ENCODE data around the gene ADSS1.

The ADSS1 gene

DNA sequence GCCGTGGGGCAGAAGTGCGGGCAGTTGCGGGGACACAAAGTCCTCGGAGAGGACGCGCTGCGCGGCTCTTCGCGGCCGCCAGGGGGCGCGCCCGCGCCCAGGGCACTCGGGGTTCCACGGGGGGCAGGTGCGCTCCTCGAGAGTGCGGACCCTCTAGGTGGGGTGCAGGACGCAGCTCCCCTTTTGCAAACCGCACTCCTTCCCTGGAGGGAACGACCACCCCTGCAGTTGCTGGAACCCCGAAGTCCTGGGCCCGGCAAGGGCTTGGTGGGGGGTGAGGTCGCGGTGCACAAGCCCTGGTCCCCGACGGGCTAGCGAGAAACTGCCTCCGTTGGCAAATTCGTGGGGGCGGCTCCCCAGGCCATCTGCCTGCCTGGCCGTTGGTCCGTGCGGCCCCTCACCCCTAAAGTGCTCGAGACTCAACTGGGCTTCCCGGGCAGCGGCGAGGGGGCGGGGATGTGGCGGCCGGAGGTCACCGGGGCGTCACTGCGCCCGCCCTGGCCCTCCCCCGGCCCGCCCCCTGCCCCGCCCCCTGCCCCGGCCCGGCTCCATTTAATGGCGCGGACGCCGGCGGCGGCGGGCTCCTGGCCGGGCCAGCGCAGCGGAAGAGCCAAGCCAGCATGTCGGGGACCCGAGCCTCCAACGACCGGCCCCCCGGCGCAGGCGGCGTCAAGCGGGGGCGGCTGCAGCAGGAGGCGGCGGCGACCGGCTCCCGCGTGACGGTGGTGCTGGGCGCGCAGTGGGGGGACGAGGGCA, at the start of gene ADSS1:
Gene ADSS1 (plus strand): TSS at position 579 of the 756 bp plus-strand sequence. CDS start 42 bp downstream, at position 621.
- DNase-seq = peak in 1 of 2 experiments; percentile 55

DNA sequence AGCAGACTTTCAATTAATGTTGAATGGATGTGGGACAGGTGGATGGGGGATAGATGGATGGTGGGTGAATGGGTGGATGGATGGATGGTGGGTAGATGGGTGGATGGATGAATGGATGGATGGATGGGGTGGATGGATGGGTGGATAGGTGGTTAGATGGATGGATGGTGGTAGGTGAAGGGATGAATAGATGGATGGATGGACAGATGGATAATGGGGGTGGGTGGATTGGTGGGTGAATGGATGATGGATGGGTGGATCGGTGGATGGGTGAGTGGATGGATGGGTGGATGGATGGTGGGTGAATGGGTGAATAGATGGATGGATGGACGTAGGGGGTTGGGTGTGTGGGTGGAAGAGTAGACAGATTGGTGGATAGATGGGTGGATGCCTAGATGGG, 48.6 kb upstream of the ADSS1 start:
- DNase-seq = no peak

DNA sequence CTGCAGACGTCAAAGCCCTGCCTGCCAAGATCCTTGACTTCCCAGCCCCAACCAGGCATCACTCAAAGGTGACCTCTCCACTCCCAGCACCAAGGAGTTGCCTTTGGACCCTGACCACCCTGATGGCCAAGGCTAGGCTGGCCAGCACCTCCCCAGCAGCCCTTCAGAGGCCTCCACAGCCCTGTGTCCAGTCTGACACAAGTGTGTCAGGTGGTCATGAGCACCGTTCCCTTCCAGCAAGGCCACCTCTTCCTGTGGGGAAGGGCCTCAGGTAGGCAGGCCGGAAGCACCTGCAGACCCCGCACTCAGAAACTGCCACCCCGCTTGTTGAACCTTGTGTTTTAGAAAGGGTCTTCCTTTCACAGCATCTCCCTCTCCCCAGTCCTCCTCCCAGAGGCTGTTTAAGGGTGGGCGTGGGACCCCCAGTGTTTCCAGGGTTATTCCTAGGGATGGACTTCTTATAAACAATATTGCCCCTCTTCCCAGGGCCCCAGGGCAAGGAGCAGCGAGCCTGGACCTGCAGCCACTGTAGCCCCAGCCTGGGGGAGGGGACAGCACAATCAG, 47.8 kb upstream of the ADSS1 start:
- DNase-seq = no peak

DNA sequence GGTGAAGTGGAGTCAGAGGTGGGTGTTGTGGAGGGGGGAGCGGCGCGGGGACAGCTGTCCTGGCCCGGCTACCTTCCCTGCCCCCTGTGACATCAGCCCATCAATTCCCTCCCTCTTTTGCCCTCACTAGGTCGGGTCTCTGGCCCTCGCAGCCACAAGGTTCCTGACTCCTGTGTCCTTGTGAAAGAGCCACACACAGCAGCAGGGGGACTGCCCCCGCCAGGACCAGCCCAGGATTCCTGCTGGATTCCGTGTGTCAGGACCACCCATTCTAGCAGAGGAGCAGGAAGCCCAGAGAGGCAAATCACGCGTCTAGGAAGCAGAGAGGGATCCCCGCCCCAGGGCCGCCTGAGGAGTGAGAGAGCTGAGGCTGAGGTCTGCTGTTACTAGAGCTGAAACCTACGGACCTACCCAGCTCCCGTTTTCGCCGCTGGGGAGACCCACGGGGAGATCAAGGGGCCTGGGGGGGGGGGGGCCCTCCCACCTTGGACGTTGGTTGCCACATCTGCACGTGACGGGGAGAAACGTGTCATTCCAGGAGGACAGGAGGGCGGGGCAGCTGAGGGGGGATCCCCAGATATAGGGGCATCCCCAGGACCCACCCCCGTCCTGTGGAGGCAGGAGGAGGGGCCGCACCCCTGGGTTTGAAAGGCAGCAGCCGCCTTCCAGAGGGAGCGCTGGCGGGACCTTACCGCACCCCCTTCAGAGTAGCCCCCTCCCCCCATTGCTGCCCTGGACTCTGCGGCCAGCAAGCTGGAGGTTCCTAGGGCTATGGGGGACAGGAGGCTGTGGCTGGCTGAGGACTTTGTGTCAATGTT, 47.1 kb upstream of the ADSS1 start:
- DNase-seq = no peak

DNA sequence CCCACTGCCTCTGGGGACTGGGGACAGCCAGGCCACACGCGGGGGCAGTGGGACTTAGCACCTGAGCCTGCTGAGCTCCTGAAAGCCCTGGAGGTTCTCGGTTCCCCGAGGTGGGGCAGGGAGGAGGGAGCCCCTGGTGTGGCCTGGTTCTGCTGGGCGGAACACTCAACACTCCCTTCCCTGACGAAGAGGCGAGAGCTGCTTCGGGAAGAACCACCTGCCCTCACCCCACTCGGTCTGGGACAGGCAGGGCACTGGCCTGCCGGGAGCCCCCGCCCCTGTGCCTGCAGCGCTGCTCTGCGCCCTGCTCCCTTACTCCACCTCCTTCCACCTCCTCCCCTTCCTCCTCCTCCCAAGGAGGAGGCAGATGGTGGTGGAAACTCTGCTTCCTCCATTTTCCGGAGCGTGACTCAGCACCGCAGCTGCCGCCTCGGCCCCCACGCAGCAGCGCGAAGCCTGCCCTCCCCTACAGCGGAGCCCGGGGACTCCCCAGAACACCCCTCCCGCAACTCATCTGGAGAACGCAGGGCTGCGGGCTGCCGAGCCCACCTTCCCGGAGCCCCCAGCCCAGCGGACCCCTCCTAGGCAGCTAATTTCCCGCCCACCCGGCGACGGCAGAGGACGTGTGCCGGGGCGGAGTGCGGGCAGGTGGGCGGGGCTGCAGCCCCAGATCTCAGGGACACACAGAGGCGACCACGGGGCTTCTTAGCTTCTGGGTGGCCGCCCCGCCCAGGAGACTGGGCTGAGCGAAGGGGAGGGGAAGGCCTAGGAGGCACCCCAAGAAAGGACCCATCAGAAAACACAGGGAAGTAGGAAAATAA, 46.3 kb upstream of the ADSS1 start:
- DNase-seq = peak; percentile 24 to 68

DNA sequence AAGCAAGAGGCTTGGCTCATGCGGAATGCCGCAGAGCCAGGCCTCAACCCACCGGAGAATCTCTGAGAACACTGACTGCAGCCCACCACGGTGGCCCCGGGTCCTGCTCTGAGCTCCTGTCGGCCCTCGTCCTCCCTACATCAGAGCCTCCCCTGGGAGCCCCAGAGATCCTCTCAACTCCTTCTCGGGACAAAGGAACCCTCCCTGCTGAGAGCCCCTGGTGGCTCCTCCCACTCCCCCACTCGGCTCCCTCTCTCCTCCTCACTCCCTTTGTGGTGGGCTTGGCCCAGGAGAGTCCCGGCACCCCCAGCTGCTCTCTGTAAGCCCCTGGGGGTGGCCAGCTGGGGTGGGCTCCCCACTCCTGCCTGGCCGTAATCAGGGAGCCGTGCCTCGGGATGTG, 45.7 kb upstream of the ADSS1 start:
- no peak for DNase-seq

DNA sequence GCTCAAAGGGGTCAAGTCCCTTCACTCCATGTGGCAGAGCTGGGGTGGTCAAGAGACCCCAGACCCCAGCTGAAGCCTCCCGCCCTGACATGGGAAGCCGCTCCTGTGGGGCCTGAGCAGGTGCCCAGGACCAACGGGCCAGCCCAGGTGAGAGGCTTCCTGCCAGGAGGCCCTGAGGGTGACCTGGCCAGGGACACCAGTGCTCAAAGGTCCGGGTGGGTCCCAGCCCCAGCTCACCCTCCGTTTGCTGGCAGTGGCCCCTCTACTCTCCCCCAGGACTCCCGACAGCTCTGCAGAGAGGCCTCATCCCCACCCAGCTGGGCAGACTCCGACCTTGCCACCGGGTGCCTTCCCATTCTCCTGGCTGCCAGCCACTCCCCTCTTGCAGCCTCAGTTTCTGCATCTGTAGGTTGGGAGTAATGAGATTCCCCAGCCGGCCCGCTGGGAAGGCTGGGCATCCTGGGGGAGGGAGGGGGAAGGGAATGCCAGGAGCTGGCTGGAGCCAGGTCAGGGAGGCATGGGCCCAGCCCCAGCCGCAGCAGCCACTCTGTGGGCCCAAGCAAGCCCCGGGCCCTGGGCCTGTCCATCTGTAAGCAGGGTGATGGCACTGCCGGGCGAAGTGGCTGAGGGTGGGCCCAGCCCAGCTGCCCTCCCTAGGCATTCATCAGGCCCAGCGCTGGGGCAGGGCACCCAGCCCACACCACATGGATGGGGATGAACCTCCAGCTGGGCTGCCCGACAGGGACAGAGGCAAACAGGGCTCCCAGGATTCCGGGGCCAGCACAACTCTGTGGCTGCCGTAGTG, 44.9 kb upstream of the ADSS1 start:
- no peak for DNase-seq

DNA sequence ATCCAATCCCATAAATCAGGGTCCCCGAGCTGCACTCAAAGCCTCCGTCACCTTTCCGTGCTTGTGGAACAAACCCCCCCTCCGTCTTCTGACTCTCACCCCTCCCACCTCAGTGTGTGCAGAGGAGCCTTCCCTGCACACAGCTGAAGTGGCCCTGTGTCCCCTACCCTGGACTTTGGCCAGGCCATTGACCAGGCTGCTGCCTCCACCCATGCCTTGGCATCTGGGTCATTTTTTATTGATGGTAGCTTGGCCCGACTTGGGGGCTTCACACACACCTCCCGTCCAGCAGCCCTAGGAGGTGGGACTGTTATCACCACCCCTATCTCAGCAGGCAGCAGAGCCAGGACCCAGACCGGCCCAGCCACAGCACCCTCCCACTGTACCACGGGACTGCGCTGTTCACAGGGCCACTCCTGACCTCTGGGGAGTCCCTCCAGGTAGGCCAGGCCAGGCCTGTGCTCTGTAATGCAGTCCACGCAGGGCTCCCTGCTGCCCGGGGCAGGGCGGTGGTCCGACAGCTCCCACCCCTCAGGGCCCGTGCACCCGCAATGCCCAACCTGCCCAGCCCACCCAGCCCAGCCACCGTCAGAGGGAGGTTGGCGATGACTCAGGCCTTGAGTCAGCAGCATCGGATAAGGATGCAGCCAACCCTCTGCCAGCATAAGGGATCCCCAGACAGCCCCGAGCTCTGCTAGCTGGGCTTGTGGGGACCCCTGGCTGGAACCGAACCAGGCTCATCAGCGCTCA, 43.8 kb upstream of the ADSS1 start:
- DNase-seq = no peak

DNA sequence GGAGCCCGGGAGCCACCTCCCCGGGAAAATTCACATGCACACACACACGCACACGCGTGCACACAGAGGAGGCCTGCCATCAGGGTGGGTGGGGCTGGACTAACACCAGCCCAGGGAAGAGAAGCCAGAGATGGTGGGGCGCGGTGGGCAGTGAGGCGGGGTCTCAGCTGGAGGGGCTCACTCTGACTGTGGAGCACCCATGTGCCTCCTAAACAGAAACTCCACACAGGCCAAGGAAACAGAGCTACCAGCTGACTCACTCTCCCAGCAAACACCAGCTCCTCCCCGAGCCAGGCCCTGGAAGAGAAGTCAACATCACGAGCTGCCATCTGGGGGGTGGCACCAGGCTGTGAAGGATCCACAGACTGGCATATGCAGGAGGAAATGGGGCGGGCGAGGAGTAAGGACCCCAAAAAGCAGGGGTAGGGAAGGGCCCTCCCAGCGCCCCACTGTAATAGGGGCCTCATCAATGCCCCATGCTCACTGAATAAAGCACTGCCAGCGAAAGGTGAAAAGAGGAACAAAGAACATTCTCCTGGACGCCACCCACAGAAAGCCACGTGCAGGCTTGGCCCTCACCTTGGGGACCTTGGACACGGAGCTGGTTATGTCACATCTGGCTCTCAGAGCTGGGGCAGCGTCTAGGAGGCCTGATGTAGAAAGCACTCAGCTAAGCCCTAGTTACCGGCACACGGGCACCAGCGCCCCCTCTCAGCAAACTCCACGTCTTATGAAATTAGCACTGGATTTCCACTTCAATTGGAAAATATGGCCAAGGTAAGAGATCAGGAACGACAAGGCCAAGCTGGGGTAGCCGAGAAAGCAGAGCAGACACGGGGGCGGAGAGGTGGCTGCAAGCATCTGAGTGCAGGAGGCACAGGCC, 43.0 kb upstream of the ADSS1 start:
- DNase-seq = no peak

DNA sequence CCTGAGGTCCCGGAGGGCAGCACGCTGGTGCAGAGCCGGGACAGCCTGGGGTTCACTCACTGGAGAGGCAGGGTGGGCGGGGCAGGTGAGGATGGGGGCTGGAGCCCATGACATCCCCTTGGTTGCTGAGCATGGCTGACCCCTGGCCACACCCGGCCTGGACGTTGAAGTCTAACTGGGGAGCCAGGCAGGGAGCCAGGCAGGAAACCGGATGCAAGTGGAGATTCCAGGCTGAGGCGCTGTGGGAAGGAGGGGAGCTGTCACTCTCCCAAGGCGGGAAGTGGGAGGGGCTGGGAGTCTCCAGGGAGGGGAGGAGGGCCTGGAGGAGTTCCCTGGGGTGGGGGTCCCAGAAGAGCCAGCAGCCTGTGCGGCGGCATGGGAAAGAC, 42.3 kb upstream of the ADSS1 start:
- no peak for DNase-seq

DNA sequence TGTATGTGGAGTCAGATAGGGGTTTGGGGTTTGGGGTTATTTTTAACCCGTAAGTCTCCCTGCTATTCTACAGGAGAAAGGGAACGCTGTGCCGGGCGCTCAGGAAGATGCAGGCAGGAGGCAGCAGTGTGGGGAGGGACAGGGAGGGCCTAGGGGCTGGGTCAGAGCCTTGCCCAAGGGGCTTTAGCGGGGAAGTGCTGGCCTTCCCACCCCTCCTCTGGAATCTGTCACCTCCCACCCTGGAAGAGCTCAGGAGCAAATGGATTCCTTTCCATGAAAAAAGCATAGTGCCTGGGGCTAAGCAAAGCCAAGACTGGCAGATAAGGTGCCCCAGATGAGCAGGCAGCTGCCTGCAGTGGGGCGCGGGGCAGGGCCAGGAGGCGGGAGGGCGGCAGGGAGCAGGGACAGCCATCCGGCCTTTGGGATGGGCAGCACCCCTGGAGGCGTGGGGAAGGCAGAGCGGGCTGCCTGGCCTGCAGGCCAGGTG, 41.9 kb upstream of the ADSS1 start:
- no peak for DNase-seq

DNA sequence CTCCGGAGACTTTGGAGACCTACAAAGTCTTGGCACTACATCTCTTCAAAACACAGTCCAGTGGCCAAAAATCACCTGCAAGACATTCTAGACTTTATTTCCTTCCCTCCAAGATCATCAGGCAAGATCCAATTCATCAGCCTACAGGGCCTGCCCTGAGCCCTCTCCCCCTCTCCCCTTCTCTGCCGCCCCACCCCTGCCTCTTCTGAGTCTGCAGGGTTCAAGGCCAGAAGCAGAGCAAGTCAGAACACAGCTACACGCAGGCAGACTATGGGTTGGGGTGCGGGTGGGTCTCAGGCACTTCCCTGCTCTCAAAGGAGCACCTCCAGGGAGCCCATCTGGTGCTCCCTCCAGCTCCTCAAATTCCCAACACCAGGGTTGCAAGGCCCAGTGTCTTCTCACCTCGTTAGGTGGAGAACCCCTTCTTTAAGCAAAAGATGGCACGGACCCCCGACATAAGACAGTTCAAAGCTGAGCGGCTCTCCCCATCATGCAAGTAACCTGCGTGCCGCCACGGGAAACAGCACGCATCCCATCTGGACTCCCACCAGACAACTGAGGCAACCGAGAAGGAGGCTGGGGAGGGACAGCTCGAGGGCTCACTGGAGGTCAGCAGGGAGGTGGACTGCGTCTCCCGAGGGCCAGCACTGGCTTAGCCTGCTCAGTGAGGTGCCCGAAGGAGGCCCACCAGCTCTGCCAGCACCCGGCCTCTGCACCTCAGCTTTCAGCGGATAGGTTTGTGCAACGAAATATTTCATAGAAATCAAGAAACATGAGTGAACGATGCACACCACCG, 40.2 kb upstream of the ADSS1 start:
- no peak for DNase-seq

DNA sequence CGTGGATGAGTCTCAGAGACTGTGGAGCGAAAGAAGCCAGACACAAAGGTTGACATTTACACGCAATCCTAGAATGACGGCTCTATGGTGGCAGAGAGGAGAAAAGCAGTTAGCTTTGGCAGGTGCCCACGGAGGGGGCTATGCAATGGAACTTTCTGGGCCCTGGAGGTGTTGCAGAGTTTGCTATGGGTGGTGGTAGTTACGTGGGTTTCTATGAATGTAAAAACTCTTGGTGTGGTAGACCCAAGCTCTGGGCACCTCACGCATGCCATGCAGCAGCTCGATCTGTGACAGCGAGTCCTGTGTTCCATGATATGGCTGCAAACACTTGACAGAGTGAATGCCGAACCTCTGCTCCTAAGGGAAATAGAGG, 39.6 kb upstream of the ADSS1 start:
- no peak for DNase-seq

DNA sequence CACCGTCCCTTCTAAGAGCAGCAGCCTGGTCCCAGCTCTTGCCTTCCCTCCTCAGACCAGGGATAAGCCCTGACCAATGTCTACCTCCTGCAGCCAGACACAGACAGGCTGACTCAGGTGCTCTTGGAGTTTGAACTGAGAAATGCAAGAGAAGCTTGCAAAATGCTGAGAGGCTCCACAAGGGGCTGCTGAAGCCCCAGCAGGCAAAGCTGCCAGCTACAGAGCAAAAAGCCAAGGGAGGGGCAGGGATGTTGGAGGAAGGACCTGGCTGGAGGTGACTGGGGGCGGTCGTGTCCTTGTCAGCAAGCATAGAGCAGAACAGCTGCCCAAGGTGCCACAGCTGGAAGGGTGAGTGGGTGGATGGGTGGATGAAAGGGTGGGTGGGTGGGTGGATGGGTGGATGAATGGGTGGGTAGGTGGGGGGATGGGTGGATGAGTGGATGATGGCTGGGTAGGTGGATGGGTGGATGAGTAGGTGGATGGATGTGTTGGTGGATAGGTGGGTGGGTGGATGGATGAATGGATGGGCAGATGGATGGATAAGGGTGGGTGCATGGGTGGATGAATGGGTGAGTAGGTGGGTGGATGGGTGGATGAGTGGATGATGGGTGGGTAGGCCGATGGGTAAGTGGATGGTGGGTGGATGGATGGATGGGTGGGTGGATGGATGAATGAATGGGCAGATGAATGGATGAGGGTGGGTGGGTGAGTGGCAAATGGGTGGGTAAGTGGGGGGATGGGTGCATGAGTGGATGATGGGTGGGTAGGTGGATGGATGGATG, 38.6 kb upstream of the ADSS1 start:
- DNase-seq = no peak

DNA sequence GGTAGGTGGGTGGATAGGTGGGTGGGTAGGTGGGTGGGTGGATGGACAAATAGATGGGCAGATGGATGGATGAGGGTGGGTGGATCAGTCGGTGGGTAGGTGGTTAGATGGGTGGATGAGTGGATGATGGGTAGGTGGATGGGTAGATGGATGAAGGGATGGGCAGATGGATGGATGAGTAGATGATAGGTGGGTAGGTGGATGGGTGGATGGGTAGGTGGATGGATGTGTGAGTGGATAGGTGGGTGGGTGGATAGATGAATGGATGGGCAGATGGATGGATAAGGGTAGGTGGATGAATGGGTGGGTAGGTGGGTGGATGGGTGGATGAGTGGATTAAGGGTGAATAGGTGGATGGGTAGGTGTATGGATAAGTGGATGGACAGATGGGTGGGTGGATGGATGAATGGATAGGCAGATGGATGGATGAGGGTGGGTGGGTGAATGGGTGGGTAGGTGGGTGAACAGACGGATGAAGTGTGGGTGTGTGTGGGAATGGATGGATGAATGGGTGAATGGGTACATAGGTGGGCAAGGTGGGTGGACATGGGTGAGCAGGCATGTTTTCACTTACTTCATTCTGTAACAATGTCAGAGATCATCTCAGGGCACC, 37.9 kb upstream of the ADSS1 start:
- no peak for DNase-seq

DNA sequence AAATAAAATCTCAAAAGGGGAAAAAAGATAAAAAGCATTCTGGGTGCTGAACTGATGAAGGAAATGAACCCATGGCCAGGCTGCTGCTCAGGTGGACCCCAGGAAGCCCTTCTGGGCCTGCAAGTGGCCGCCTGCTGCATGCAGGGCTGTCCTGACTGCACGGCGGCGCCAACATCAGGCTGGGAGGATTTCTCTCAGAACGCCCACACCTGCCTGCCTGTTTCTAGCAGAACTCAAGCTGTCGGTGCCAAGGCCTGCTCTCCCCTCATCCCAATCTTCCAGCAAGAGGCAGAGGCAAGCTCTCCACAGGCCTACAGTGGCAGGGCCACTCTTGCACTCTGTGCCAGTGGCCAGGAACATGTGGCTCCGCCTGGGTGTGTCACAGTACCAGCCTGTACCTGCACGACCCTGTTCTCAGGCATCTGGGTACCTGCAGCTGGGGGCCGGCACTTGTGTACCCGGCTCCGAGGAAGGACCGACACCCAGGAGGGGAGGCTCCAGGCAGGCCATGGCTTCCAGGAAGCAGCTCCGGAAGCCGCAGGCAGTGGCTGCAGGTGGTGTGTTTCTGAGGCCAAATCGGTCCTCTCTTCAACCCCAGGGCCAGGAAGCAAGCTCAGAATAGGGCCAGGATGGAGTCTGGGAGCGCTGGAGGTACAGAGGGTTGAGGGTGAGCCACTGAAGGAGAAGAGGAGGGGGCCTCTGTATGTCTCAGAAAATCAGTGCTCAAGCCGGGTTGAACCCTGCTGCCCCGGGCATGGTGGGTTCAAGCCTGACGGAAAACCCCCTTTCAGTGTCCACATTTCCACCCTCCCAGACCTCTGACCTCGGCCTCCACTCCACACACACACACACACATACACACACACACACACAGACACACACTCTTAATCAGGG, 37.2 kb upstream of the ADSS1 start:
- DNase-seq = no peak
